Adrenal gland (tissue), 12 donors: ENCODE measurements around the gene FLG2. TPM values are rescaled to one million over a fixed set of nuclear protein-coding genes. Genes with fewer than 3 reads are reported as not detected.

Source experiments
- DNase-seq, 7 donors: peaks; one replicate each; pipeline ENCODE4 v3.0.0-alpha.2; 2019 to 2020
- H3K27ac ChIP-seq, 5 donors: fragments of 200-600 bp; sonication (generic) in 4 of 5; 1 replicate in 3 of 5; 2 replicates in 2 of 5; pipeline versions ENCODE4 v1.5.1 to v1.8.0; 2016 to 2020; ENCODE audit warnings: mild to moderate bottlenecking in 1 of 5
- H3K27me3 ChIP-seq: fragments of 200-600 bp; 2 replicates; pipeline ENCODE4 v1.8.0; 2021
- H3K36me3 ChIP-seq, 2 donors: fragments of 200-600 bp; replicated peaks in 1 of 2; 1 replicate in 1 of 2; 2 replicates in 1 of 2; pipeline versions ENCODE4 v1.5.1 to v1.8.0; 2018 to 2022
- H3K4me1 ChIP-seq, 2 donors: fragments of 200-600 bp; replicated peaks in 1 of 2; 1 replicate in 1 of 2; 2 replicates in 1 of 2; pipeline versions ENCODE4 v1.5.1 to v1.8.0; 2018 to 2021
- H3K4me3 ChIP-seq, 4 donors: fragments of 200-600 bp; sonication (generic) in 3 of 4; one replicate each; pipeline ENCODE4 v1.5.1; 2016 to 2018
- H3K9me3 ChIP-seq, 3 donors: fragments of 200-600 bp; sonication (generic) in 1 of 3; replicated peaks in 1 of 3; 1 replicate in 2 of 3; 2 replicates in 1 of 3; pipeline versions ENCODE4 v1.5.1 to v1.8.0; 2016 to 2021
- POLR2A ChIP-seq, 2 donors: fragments of 450-650 bp; IDR thresholded peaks; one replicate each; pipeline ENCODE4 v1.6.1; 2017; ENCODE audit warnings: antibody characterized with exemption in 2 of 2, mild to moderate bottlenecking in 2 of 2, moderate library complexity in 1 of 2
- WGBS, 4 donors: extraction: QIAGEN DNeasy Blood & Tissue Kit in 2 of 4; methylation state at CpG; one replicate each; pipeline versions ENCODE4 v1.1.5 to v1.1.7; 2013 to 2017; 5-methylcytosine and 5-hydroxymethylcytosine counted together
- intact Hi-C, 2 donors: fragments of 100-400 bp; cut with DNase I; formaldehyde crosslinking; loops; one replicate each; pipeline versions ENCODE4 v1.14.1 to v1.15.0; 2022 to 2023
- polyA plus RNA-seq, 3 donors: library from polyadenylated mRNA; stranded (reverse); fragments of 200-250 nt in 2 of 3; fragments of 350-450 nt in 1 of 3; fragmentation: Illumina TruSeq in 1 of 3; extraction: RNeasy Lipid Tissue Mini Kit (QIAGEN cat#74804) in 1 of 3; gene quantifications; one replicate each; pipeline ENCODE4 v1.2.3, GENCODE V29; 2013 to 2014
- total RNA-seq, 9 donors: library from RNA; depleted of rRNA in 4 of 9; stranded (reverse); fragments of >200 nt in 4 of 9; fragments of 120-200 nt in 1 of 9; fragmentation: NEBNext Ultra II Directional in 1 of 9; extraction: Animal tissue kit (Norgen Biotek cat#: 25700) in 1 of 9; gene quantifications; one replicate each; pipeline versions ENCODE4 v1.1.0 to v1.2.4, GENCODE V29; 2013 to 2023
- TF ChIP-seq, protein P1 (sequence below), 6 experiments: fragments of 450-650 bp in 4 of 6; fragments of 200-600 bp in 2 of 6; sonication (generic) in 1 of 6; IDR thresholded peaks; 1 replicate in 5 of 6; 2 replicates in 1 of 6; pipeline versions ENCODE4 v1.5.1 to v1.8.0; 2016 to 2021; ENCODE audit warnings: antibody characterized with exemption in 6 of 6, mild to moderate bottlenecking in 2 of 6, moderate library complexity in 1 of 6
- donor health status: healthy with polysubstance abuse.
- donor health status: Bipolar disorder and iron deficiency.
- donor health status: DM: yes; HTN: yes; CAD: no.
- donor health status: DM: no; HTN: no; CAD: no.
- donor health status: DM: no; HTN: no; CAD: no.
- donor health status: DM: yes; HTN: yes; CAD: no.

The FLG2 gene
- total and polyA plus RNA-seq, 12 donors: not detected

DNA sequence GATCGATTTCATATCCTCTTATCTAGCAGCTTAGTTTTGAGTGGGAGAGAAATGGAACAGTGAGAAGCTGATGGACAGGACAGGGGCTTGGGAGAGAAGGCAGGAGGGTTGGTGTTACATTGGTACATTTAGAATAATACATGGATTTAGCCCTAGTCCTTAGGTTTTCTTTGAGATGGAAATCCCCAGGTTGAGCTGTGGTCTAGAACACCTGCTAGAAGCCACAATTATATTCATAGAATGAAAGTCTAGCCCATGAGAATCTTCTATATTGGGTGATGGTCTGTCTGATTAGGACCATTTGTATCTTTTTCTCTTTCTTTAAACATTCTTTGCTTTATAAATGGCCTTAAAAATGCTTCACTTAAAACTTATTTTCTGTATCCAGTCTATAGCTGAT is 34.3 kb upstream of the FLG2 start:
- intact Hi-C loops: no loop called here
- H3K27ac ChIP-seq: no peak overlapping the region
- H3K4me1 ChIP-seq: no peaks in the 10 kb centered on the region
- no peaks in the 10 kb centered on the region for H3K27me3 ChIP-seq
- 38 to 62% (median 53%) methylated on average over 1 of the region's 1 CpG for WGBS, 4 donors
- no peak for DNase-seq
- H3K4me3 ChIP-seq: no peak overlapping the region
- no peaks in the 10 kb centered on the region for H3K36me3 ChIP-seq
- H3K9me3 ChIP-seq: no peaks in the 10 kb centered on the region
- TF ChIP-seq, protein P1, sequence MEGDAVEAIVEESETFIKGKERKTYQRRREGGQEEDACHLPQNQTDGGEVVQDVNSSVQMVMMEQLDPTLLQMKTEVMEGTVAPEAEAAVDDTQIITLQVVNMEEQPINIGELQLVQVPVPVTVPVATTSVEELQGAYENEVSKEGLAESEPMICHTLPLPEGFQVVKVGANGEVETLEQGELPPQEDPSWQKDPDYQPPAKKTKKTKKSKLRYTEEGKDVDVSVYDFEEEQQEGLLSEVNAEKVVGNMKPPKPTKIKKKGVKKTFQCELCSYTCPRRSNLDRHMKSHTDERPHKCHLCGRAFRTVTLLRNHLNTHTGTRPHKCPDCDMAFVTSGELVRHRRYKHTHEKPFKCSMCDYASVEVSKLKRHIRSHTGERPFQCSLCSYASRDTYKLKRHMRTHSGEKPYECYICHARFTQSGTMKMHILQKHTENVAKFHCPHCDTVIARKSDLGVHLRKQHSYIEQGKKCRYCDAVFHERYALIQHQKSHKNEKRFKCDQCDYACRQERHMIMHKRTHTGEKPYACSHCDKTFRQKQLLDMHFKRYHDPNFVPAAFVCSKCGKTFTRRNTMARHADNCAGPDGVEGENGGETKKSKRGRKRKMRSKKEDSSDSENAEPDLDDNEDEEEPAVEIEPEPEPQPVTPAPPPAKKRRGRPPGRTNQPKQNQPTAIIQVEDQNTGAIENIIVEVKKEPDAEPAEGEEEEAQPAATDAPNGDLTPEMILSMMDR (IDR thresholded peaks at IDR 0.05): no peak
- TF ChIP-seq POLR2A (IDR thresholded peaks at IDR 0.05): no peak

GRCh38 chr1:152392909-152393308 is 33.1 kb upstream of the FLG2 start:
- TF ChIP-seq, protein P1 (IDR thresholded peaks at IDR 0.05): no peak
- no peak for TF ChIP-seq POLR2A (IDR thresholded peaks at IDR 0.05)
- intact Hi-C loops: no loop called here
- H3K4me3 ChIP-seq: no peak overlapping the region
- no peak for DNase-seq
- WGBS, 4 donors: 50 to 71% (median 56%) methylated on average over 2 of the region's 2 CpGs
- no peaks in the 10 kb centered on the region for H3K36me3 ChIP-seq
- no peaks in the 10 kb centered on the region for H3K27me3 ChIP-seq
- no peaks in the 10 kb centered on the region for H3K9me3 ChIP-seq
- H3K27ac ChIP-seq: no peak overlapping the region
- H3K4me1 ChIP-seq: no peaks in the 10 kb centered on the region

- WGBS, 4 donors: 56 to 66% (median 61%) methylated on average over 4 of the region's 4 CpGs
- intact Hi-C loops: no loop called here
- Histone ChIP-seq H3K36me3 (no peaks in the 10 kb centered on the region), H3K9me3 (no peaks in the 10 kb centered on the region), H3K4me1 (no peaks in the 10 kb centered on the region), H3K27me3 (no peaks in the 10 kb centered on the region), H3K27ac (no peak overlapping the region), H3K4me3 (no peak overlapping the region)
- no peak for DNase-seq
- TF ChIP-seq, protein P1 (IDR thresholded peaks at IDR 0.05): no peak
- TF ChIP-seq POLR2A (IDR thresholded peaks at IDR 0.05): no peak
Observed at GRCh38 chr1:152388889-152389288, 29.1 kb upstream of the FLG2 start.

DNA sequence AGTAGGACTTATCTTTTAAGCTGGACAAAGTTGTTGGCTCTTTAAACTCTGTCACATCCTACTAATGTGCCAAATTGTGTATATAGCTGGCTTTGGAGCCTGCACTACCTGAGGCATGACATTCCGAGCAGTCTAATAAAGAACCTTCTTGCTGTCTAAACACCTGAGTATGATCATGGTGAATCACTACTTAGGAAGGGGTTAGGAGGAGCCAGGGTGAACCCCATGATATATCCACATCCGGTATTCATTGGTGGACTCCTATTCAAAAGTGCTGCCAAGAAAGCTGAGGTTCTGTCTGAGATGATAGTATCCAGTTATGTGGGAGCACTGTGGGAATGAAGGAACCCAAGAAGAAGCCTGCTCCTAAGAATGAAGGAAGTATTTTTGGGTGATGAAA is 27.1 kb upstream of the FLG2 start:
- no peaks in the 10 kb centered on the region for H3K36me3 ChIP-seq
- no peaks in the 10 kb centered on the region for H3K9me3 ChIP-seq
- DNase-seq: no peak
- intact Hi-C loops: no loop called here
- H3K27ac ChIP-seq: no peak overlapping the region
- TF ChIP-seq, protein P1 (IDR thresholded peaks at IDR 0.05): no peak
- no peak for TF ChIP-seq POLR2A (IDR thresholded peaks at IDR 0.05)
- H3K27me3 ChIP-seq: no peaks in the 10 kb centered on the region
- 67 to 89% (median 83%) methylated on average over 2 of the region's 2 CpGs for WGBS, 4 donors
- no peak overlapping the region for H3K4me3 ChIP-seq
- no peaks in the 10 kb centered on the region for H3K4me1 ChIP-seq
